Measurements from ENCODE around the gene PRM1. TPM values are rescaled to one million over a fixed set of nuclear protein-coding genes. Genes with fewer than 3 reads are reported as not detected.

PRM1 gene
- polyA plus RNA-seq, 3 donors from 2014 or later, result not detected

DNA sequence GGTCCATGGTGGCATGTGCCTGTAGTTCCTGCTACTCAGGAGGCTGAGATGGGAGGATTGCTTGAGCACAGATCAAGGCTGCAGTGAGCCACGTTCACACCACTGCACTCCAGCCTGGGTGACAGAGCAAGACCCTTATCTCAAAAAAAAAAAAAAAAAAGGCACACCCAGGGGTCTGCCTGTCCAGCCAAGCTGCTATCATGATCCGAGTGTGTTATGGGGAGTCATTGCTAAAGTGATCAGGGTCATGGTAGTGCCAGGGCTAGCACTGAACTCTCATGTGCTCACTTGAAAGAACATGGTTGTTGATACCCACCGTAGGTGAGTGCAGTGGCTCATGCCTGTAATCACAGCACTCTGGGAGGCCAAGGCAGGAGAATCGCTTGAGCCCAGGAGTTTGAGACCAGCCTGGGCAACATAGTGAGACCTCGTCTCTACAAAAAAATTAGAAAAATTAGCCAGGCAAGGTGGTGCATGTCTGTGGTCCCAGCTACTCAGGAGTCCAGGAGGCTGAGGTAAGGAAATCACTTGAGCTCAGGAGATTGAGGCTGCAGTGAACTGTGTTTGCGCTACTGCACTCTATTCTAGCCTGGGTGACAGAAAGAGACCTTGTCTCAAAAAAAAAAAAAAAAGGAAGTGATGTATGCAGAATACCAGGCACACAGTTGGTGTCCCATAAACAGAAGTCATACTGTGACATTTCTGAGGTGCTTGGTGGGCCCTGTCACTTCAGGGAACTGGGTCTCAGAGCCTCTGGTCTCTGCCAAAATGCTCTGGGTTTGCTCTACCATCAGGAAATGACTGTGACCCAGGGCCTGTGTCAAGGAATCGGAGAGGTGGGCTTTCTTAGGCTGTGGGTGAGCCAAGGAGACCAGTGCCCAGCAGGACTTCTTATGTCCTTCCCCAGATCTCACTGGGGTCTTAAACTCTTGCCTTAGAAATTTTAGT is 2.2 kb downstream of the PRM1 start:
- Mint-ChIP-seq H3K36me3 (peaks cover 0 to 4% (median 0%) of the 10 kb centered on the region in 3 donors), H3K4me1 (no peaks in the 10 kb centered on the region), H3K27ac (no peak overlapping the region), H3K9me3 (no peaks in the 10 kb centered on the region), H3K4me3 (no peak overlapping the region), H3K27me3 (ENCODE audit: low read depth in 3 of 3) (peaks cover 8 to 18% (median 8%) of the 10 kb centered on the region in 3 donors)
- no peak for DNase-seq

DNA sequence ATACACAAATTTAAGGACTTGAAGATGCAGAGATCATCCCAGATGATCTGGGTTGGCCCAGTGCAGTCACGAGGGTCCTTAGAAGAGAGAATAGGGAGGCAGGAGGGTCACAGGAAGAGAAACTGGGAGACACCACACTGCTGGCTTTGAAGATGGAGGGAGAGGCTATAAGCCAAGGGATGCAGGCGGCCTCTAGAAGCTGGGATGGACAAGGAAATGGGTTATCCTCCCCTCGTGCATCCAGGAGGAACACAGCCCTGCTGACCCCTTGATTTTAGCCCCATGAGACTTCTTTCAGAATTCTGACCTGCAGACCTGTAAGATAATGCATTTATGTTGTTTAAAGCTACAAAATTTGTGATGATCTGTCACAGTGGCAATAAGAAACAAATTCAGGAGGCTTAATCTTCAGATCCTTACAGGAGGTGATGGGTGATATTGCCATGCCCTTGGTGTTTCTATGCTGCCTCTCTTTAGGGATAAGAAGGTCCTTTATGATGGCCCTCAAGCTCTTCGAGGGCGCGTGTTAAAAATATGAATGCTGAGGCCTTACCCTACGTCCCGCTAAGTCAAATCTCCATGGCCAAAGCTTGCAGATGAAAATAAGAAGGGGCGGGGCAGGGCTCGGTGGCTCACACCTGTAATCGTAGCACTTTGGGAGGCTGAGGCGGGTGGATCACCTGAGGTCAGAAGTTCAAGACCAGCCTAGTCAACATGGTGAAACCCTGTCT is 3.4 kb downstream of the PRM1 start:
- H3K27me3 Mint-ChIP-seq (ENCODE audit: low read depth in 3 of 3), result peaks cover 3 to 18% (median 8%) of the 10 kb centered on the region in 3 donors
- H3K27ac Mint-ChIP-seq, result no peak overlapping the region
- H3K36me3 Mint-ChIP-seq, result peaks cover 0 to 4% (median 0%) of the 10 kb centered on the region in 3 donors
- no peak overlapping the region for H3K4me3 Mint-ChIP-seq
- no peak for DNase-seq
- no peaks in the 10 kb centered on the region for H3K4me1 Mint-ChIP-seq
- H3K9me3 Mint-ChIP-seq, result no peaks in the 10 kb centered on the region

DNA sequence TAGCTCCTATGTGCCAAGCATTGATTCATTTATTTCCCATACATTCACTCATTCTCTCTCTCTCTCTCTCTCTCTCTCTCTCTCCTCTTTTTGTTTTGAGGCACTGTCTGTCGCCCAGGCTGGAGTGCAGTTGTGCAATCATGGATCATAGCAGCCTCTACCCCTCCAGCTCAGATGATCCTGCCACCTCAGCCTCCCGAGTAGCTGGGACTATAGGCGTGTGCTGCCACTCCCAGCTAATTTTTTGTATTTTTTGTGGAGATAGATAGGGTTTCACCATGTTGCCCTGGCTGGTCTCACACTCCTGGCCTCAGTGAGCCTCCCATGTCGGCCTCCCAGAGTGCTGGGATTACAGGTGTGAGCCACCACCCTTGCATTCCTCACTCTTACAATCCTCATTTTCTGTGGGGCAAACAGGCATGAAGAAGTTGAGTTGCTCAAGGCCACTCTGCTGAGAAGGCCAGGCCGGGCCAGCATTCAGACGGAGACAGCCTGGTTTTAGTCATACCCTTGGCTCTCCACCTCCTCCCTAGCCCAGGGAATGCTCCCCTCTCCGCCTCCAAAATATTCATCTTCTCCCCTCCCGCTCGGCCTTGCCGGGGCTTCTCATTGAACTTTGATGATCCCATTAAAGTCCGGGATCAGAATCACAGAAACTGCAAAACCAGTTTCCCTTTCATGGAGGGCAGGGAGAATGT is 4.1 kb downstream of the PRM1 start:
- DNase-seq, result no peak
- no peaks in the 10 kb centered on the region for H3K4me1 Mint-ChIP-seq
- H3K27ac Mint-ChIP-seq, result no peak overlapping the region
- H3K4me3 Mint-ChIP-seq, result no peak overlapping the region
- no peaks in the 10 kb centered on the region for H3K9me3 Mint-ChIP-seq
- H3K27me3 Mint-ChIP-seq (ENCODE audit: low read depth in 3 of 3), result peaks cover 2 to 16% (median 8%) of the 10 kb centered on the region in 3 donors
- H3K36me3 Mint-ChIP-seq, result peaks cover 0 to 4% (median 0%) of the 10 kb centered on the region in 3 donors

DNA sequence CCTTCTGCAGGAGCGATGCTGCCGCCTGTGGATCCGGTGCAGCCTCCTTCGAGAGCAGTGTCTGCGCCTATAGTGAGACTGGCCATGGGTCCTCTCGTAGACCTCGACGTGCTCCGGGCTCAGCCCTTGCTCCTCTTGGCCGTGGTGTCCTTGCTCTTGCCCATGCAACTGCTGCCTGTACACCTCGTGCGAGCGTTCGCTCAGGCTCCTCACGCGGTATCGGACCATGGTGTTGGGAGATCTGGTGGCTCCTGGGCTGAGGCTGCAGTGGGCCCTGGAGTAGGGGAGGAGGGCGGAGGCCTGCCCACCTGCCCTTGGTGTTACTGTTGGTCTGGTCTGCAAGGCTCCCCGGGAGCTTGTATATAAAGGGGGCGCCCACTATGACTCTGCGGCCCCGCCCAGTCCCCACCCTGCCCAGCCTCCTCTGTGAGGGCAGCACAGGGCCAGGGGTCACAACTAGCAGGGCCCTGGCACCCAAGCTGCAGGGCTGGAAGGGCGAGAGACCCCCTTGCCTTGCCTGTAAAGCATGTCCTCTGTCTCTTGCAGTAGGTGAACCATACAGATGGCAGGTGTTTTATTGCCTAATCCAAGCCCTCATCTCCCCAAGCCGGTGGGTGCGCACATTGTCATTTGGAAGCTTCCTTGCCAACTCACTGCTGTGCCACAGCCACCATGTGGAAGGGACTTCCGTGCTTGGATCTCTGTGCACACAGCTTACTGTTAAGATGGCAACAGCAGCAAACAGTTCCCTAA is 4.8 kb downstream of the PRM1 start, which contains the start of gene PRM2:
Gene PRM2, minus strand, starts transcription at position 338 of the 753 bp plus-strand sequence. Its CDS starts 110 bp downstream, at position 228.
- H3K27me3 Mint-ChIP-seq (ENCODE audit: low read depth in 3 of 3), result peaks cover 2 to 16% (median 8%) of the 10 kb centered on the region in 3 donors
- no peak within 1 kb of the TSS for H3K4me3 Mint-ChIP-seq
- DNase-seq, result no peak
- no peaks in the 10 kb centered on the region for H3K9me3 Mint-ChIP-seq
- H3K27ac Mint-ChIP-seq, result no peak within 1 kb of the TSS
- H3K36me3 Mint-ChIP-seq, result peaks cover 0 to 4% (median 0%) of the 10 kb centered on the region in 3 donors
- H3K4me1 Mint-ChIP-seq, result no peaks in the 10 kb centered on the region

DNA sequence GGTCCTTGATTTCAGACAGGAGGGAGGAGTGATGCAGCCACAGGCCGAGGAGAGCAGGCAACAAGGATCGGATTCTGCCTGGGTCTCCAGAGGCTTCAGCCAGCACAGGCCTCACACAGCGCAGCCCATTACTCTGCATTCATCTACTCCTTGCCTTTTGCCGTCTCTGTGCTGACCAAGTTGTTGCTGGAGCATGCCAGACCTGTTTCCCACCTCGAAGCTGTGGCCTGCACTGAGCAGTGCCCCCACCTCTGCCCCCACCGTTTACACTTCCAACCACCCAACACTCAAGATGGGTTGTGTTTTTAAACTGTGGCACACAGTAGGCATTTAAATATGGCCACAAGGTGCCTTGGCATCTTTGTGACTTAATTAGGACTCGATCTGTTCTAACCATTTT is 6.2 kb downstream of the PRM1 start:
- DNase-seq, result no peak
- H3K36me3 Mint-ChIP-seq, result peaks cover 0 to 4% (median 3%) of the 10 kb centered on the region in 3 donors
- no peaks in the 10 kb centered on the region for H3K9me3 Mint-ChIP-seq
- H3K27ac Mint-ChIP-seq, result no peak overlapping the region
- H3K27me3 Mint-ChIP-seq (ENCODE audit: low read depth in 3 of 3), result peaks cover 2 to 10% (median 4%) of the 10 kb centered on the region in 3 donors
- no peaks in the 10 kb centered on the region for H3K4me1 Mint-ChIP-seq
- no peak overlapping the region for H3K4me3 Mint-ChIP-seq

DNA sequence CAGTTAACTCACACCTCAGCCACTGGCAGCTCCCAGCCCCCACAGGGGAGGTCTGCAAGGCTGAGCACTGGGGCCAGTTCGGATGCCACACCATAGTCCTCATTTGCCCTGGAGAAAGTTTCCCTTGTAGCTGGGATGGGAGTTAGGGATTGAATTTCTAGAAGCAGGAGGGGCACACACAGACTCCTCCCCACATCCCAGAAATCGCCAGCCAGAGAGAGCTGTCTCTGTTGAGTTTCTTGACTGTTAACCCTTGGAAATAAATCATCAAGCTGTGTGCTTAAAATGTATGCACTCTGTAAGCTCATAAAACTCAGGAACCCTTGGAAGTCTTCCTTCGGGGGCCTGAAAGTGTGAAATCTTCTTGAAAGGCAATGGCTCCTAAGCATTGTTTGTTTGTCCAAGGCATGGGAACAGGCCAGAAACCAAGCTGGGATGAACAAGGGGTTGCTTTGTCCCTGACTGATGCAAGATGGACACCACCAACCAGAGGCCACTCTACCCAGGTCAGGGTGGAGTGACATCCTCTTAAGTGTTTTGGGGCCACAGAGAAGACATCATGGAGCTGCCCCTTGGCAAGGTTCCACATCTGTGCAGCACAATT is 7.3 kb downstream of the PRM1 start:
- H3K36me3 Mint-ChIP-seq, result peaks cover 0 to 4% (median 3%) of the 10 kb centered on the region in 3 donors
- H3K4me1 Mint-ChIP-seq, result no peaks in the 10 kb centered on the region
- DNase-seq, result no peak
- no peaks in the 10 kb centered on the region for H3K9me3 Mint-ChIP-seq
- H3K4me3 Mint-ChIP-seq, result no peak overlapping the region
- no peak overlapping the region for H3K27ac Mint-ChIP-seq
- peaks cover 0 to 6% (median 2%) of the 10 kb centered on the region in 3 donors for H3K27me3 Mint-ChIP-seq (ENCODE audit: low read depth in 3 of 3)

DNA sequence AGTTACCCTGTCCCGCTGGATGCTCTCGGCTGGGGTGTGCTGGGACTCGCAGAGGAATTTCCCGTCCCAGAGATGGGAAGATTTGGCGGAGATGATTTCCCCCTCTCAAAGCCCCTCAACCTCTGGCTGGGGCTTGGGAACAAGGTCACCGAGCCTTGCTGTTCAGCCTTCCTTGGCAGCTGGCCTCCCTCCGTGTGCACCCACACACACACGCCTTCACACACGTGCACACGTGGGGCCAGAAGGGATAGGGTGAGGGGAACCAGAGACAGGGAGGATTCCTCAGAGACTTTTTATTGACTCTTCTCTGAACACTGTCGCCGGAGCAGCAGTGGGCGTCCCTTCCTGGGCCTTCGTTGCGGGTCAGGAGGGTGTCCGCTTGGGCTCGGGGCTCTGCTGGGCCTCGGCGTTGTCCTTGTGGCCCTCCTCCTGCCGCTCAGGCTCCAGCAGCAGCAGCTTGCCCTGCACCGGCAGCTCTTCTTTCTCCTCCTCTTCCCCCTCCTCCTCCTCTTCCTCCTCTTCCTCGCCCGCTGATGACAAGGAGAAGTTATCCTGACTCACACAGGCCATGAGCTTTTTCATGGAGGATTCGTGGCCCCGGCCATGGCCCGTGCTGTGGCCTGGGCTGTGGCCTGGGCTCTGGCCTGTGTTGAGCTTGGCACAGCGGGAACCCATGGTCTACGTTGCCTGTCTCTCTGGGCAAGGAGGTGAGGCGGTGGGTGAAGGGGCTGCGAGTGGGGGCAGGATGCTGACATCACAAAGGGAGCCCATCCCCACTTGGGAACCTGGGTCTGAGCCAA is 8.0 kb downstream of the PRM1 start, which contains the start of gene PRM3:
Gene PRM3, minus strand, starts transcription at position 709 of the 800 bp plus-strand sequence. Its CDS starts 34 bp downstream, at position 675.
- Mint-ChIP-seq H3K27me3 (ENCODE audit: low read depth in 3 of 3) (peaks cover 2 to 7% (median 2%) of the 10 kb centered on the region in 3 donors), H3K9me3 (no peaks in the 10 kb centered on the region), H3K27ac (no peak within 1 kb of the TSS), H3K36me3 (peaks cover 0 to 4% (median 3%) of the 10 kb centered on the region in 3 donors), H3K4me3 (no peak within 1 kb of the TSS), H3K4me1 (no peaks in the 10 kb centered on the region)
- DNase-seq, result no peak

DNA sequence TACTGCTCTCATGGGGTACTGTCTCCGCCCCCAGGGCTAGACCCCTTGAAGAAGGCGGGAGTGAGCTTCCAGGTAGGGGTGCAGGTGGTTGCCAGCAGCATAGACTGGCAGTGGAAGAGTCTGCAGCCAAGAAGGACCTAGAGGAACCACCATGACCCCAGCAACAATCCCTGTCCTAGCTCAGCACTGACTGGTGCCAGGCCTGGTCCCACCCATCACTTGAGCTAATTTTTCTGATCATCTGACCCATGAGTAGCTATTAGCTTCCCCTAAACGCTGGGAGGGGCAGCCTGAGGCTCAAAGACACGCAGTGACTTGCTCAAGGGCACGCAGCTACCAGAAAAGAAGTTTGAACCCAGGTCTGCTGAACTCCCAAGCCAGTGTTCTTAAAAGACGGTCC is 8.6 kb downstream of the PRM1 start:
- H3K27me3 Mint-ChIP-seq (ENCODE audit: low read depth in 3 of 3), result peaks cover 2 to 7% (median 7%) of the 10 kb centered on the region in 3 donors
- H3K36me3 Mint-ChIP-seq, result peaks cover 0 to 4% (median 3%) of the 10 kb centered on the region in 3 donors
- DNase-seq, result no peak
- H3K4me1 Mint-ChIP-seq, result no peaks in the 10 kb centered on the region
- H3K4me3 Mint-ChIP-seq, result no peak overlapping the region
- no peaks in the 10 kb centered on the region for H3K9me3 Mint-ChIP-seq
- H3K27ac Mint-ChIP-seq, result no peak overlapping the region

DNA sequence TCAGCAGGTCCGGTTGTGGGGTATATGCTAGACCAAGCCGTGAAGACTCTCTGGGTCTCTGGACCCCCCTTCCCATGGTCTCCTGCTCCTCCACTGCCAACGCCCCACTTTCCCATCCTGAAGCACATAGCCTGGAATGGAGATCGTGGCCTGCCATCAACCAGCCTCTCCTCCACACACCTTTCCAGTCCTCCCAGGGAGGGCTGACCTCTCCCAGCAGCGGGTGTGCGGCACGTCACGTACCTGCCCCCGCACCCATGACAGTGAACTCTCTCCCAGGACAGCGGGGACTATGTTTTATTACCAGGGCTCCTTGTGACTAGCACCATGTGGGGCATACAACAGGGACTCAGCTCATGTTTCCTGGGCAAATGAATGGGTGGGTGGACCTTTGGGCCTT is 9.5 kb downstream of the PRM1 start:
- DNase-seq, result no peak
- no peaks in the 10 kb centered on the region for H3K4me1 Mint-ChIP-seq
- H3K27me3 Mint-ChIP-seq (ENCODE audit: low read depth in 3 of 3), result peaks cover 2 to 9% (median 9%) of the 10 kb centered on the region in 3 donors
- no peaks in the 10 kb centered on the region for H3K9me3 Mint-ChIP-seq
- peaks cover 0 to 4% (median 3%) of the 10 kb centered on the region in 3 donors for H3K36me3 Mint-ChIP-seq
- no peak overlapping the region for H3K4me3 Mint-ChIP-seq
- H3K27ac Mint-ChIP-seq, result no peak overlapping the region

DNA sequence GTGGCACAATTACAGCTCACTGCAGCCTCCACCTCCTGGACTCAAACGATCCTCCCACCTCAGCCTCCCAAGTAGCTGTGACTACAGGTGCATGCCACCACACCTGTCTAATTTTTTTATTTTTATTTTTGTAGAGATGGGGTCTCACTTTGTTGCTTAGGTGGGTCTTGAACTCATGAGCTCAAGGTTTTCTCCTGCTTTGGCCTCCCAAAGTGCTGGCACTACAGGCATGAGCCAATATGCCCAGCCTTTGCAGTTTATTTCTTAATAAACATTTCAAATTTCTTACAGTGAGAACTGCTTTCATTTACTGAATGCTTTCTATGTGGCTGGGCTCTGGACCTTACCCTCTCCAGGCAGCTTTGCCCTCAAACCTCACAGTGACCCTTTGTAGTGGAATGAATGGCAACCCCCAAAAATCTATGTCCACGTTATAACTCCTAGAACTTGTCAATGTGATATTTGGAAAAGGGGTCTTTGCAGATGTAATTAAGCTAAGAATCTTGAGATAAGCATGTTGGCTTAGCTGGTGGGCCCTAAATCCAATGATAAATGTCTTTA is 10.4 kb downstream of the PRM1 start:
- Mint-ChIP-seq H3K9me3 (no peaks in the 10 kb centered on the region), H3K4me1 (no peaks in the 10 kb centered on the region), H3K36me3 (peaks cover 0 to 4% (median 3%) of the 10 kb centered on the region in 3 donors), H3K4me3 (no peak overlapping the region), H3K27ac (no peak overlapping the region), H3K27me3 (ENCODE audit: low read depth in 3 of 3) (peaks cover 4 to 11% (median 10%) of the 10 kb centered on the region in 3 donors)
- no peak for DNase-seq

DNA sequence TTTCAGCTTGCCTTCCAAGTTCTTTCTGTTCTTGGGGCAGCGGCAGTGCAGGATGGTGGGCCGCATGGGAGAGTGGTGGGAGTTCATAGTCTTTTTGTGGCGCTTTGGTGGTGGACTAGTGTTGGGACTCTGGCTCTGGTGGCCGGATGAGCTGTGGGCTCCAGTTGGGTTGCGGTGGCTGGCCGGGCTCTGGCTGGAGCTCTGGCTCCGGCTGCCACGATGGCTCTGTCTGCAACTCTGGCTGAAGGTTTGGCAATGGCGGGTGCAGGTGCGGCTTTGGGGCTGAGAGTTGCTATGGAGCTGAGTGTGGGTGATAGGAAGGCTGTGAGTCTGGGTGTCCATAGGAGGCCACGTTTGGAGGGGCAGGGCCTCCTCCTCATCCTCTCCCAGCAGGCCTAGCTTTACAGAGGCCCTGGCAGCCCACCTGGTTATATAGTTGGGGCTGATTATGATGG is 12.2 kb downstream of the PRM1 start, which contains the start of gene TNP2:
Gene TNP2, minus strand, starts transcription at position 405 of the 455 bp plus-strand sequence. Its CDS starts 63 bp downstream, at position 342.
- Mint-ChIP-seq H3K27me3 (ENCODE audit: low read depth in 3 of 3) (peaks cover 2 to 12% (median 11%) of the 10 kb centered on the region in 3 donors), H3K9me3 (no peaks in the 10 kb centered on the region), H3K4me3 (no peak within 1 kb of the TSS), H3K36me3 (peaks cover 0 to 3% (median 0%) of the 10 kb centered on the region in 3 donors), H3K27ac (no peak within 1 kb of the TSS), H3K4me1 (peaks cover 2 to 4% of the 10 kb centered on the region in 2 donors)
- no peak for DNase-seq
